HPDE6-E6E7 (cell line): ENCODE measurements around the gene DMTF1.
A peak's percentile ranks its signal among the peaks of the same experiment; 100 is the strongest.
"Not testable (repeated sequence)": the region's sequence is repeated elsewhere in the genome, so short reads cannot be mapped to it uniquely, and the experiment has no call there.

Experiments
- DNase-seq: peaks from one replicate; pipeline ENCODE4 v3.0.0; 2011; ENCODE audit warnings: missing footprints; ENCODE audit errors: extremely low spot score

DMTF1 gene

GRCh38 chr7:87152112-87152896 is at the start of gene DMTF1:
Gene DMTF1 (plus strand): TSS chr7:87152453. CDS start chr7:87164942, 12,489 bp downstream.
- DNase-seq = peak; percentile 81

- no peak for DNase-seq
These were observed 46.9 kb upstream of the DMTF1 start for GRCh38 chr7:87105401-87105800.

GRCh38 chr7:87106974-87107612 is 45.2 kb upstream of the DMTF1 start:
- no peak for DNase-seq

GRCh38 chr7:87107949-87108776 is 44.1 kb upstream of the DMTF1 start:
- DNase-seq = no peak

- DNase-seq = peak; percentile 2
These were observed 41.5 kb upstream of the DMTF1 start for GRCh38 chr7:87110778-87111177.

DNA sequence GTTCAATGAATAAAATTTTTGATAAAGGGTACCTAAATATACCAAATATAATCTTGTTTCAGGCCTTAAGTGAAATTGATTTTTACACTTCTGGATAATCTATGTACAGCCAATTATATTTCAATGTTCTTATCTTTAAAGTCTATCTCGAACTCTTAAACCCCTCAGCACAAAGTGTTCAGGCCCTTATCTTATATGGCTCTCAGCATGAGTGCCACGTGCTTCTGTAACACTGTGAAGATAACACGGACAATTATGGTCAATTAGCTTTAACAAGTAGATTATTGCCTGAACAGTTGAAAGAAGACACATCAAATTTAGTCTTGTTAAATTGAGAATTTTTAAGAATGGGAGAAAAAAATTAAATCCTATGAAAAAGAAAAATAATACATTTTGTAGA is 40.4 kb upstream of the DMTF1 start:
- DNase-seq = no peak

- DNase-seq = no peak
These were observed 39.2 kb upstream of the DMTF1 start for GRCh38 chr7:87113077-87113476.

- DNase-seq = not testable (repeated sequence)
These were observed 38.3 kb upstream of the DMTF1 start for GRCh38 chr7:87113904-87114303.

- not testable (repeated sequence) for DNase-seq
These were observed 36.5 kb upstream of the DMTF1 start for GRCh38 chr7:87115772-87116171.

DNA sequence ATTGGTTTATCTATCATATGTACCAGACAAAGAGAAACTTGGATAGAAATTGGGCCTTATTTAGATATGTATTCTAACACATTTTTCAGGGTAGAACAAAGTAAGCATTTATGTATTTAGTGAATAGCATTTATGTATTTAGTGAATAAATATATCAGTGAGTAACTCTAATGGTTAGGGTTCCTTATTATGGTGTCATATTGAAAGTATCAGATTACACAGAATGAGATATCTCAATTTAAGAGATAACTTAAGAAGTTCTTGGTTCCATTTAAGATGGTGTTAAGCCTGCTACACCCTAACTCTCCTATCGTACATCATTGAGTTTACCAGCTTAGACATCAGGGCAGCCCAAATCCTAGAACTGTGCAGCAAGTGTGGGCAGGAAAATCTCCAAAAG is 35.9 kb upstream of the DMTF1 start:
- no peak for DNase-seq

DNA sequence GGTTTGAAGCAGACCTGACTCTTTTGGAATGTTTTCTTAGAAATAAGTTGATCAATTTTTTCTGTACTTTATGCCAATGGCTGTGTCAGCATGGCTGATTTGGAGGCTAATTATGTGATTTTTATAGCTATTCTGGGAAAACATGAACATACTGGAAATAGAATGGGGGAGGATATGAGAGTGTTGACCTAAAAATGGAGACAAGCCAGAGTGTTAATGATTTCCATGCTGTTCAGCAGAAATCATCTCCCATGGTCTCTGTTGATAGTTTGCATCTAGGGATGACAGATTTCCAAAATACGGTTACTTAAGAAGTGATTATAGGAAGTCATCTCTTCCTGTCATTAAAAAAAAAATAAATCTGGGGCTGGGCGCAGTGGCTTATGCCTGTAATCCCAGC is 32.7 kb upstream of the DMTF1 start:
- no peak for DNase-seq

DNA sequence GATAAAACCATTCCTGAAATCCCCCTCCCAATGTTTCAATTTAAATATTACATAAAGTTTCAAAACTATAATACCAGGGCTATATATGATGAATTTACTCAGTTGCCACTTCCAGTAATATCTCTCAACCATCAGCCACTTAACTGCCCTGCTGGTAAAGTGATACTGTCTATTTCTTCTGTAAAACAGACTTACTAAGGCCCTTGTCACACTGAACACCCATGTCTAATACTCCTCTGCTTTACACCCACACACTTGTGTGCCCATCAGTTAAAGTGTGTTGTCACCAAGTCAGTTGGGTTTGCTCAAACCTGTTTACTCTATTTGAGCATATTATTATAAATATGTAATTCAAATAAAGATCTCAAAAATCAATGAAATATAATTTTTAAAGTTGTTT is 29.1 kb upstream of the DMTF1 start:
- no peak for DNase-seq

DNA sequence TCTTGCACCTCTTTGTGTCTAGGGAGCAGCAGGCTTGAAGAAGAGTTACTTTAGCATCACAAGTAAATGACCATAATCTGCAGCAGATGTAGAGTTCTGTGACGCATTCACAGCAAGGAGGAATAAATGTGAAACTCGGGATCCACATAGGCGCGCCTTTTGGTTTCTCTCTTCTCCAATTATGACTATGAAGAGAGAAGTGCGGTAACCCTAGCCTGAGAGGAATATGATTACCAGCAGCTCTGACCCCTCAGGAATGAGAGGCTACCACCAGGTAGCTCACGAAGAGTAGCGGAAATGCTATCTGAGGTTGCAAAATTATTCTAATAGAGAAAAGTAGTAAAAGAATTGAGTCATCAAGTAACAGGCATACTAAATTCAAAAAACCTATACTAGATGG is 25.2 kb upstream of the DMTF1 start:
- DNase-seq = no peak

DNA sequence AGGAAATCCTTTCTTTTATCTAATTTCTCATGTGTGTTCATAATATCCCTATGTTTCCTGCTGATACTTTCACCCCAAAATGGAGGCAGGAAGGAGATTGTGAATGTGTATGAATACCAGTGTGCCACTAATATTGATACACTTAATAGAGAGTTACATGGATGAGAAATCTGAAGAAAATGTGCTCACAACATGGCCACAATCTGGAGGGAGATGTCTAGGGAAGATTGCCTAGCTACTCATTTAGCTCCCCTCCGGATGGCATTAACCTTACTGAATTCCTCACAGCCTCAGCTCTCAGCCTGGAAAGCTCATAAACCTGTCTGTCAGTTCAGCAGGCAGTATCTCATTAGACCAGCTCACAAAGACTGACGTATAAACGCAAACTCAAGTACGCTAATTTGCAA is 23.4 kb upstream of the DMTF1 start:
- no peak for DNase-seq

- DNase-seq = no peak
These were observed 22.9 kb upstream of the DMTF1 start for GRCh38 chr7:87129332-87129731.

GRCh38 chr7:87129848-87130247 is 22.4 kb upstream of the DMTF1 start:
- no peak for DNase-seq

- no peak for DNase-seq
These were observed 20.5 kb upstream of the DMTF1 start for GRCh38 chr7:87131771-87132170.

- DNase-seq = no peak
These were observed 15.0 kb upstream of the DMTF1 start for GRCh38 chr7:87137271-87137670.

DNA sequence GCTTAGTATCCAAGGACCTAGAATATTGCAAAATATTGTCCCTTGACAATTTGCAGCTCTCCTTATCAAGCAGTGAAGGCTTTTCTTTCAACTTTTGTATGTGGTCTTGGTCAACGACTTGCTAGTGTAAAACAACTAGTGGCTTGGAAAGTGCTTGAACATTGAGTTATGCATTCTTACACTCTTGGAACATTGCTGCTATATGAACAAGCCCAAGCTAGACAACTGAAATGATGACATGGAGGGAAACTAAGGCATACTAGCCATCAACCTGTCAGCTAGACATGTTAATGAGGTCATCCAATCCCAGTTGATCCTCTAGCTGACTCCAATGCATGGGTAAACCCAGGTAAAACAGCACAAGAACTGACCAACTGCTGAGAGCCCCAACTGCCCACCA is 12.7 kb upstream of the DMTF1 start:
- no peak for DNase-seq

DNA sequence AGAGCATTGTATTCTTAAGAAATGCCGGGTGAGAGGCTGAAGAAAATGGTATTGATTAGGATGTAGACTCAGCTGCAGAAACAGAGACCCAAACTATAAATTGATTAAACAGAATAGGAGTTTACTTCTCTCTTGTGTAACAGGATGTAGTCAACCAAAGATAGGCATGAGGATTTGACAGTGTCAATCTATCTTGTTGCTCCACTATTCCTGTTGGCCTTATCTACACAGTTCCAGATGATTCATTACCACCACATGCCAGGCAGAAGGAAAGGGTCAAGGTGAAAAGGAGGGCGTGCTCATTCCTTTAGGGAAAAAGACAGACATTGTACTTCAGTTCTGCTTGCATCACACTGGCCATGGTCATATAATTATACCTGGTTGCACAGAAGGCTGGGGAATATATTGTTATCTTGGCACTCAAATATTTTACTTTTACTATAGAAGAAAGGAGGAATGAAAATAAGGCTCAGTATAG is 11.9 kb upstream of the DMTF1 start:
- no peak for DNase-seq

GRCh38 chr7:87144173-87144657 is 8.0 kb upstream of the DMTF1 start:
- DNase-seq = no peak

DNA sequence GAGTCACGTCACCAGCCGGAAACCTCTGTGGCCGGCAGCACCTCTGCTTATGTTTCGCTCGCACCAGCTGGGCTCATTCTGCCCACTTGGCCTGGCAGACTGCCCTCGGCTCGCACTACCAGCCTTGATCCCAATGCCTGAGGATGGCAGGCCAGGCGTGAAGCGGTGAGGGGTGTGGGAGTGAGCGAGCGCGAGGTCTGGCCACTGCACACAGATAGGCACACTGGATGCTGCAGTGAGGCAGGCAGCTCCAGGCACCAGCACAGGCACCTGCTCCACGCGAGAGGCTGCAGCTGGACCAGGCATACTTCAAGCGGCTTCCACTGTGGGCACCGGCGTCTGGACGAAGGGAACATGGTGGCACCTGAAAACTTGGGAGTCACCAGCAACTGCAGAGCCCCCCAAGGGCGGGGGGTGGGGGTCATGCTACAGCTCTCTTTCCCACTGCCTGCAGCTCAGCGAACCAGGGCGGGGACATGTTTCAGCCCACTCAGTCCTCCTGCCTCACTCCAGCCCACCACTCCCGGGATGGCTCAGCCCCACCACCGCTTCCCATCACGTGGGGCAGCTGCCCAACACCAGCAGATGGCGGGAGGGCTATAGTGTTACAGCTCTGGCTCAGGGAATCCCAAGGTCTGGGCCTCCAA is 5.4 kb upstream of the DMTF1 start:
- no peak for DNase-seq
